HepG2 (cell line): ENCODE measurements around the gene EDNRB. TPM values are rescaled to one million over a fixed set of nuclear protein-coding genes. Genes with fewer than 3 reads are reported as not detected.

Experiments used
- ATAC-seq: fragments of 200-7000 bp; cut with Tn5 transposase; 3 replicates; pipeline ENCODE4 v1.9.1; 2020; ENCODE audit warnings: mild to moderate bottlenecking, moderate library complexity
- BruUV-seq: library from RNA; stranded (reverse); fragments of 400-500 nt; replicated peaks from 2 replicates; lab custom pipeline; 2021; lab: Mats Ljungman, UMichigan
- CTCF ChIA-PET: fragments of 300-600 bp; formaldehyde crosslinking; extraction: SDS; loops from one replicate; lab custom pipeline; 2021; ENCODE audit warnings: low total read pairs, inconsistent platforms, low intra/inter-chr PET ratio; lab: Yijun Ruan, JAX
- POLR2A ChIA-PET: fragments of 350-600 bp; sonication (Branson Sonifier 250); formaldehyde crosslinking; loops from one replicate; lab custom pipeline; 2020; ENCODE audit warnings: antibody characterized with exemption, inconsistent platforms; lab: Yijun Ruan, JAX
- DNase-seq: peaks from one replicate; pipeline ENCODE4 v3.0.0-alpha.2; 2015; ENCODE audit warnings: low spot score
- FAIRE-seq: peaks from 3 replicates; lab custom pipeline; 2011; peaks lifted over from hg19 to GRCh38; lab: Jason Lieb, UNC
- H2AFZ ChIP-seq: one replicate; pipeline ENCODE4 v1.6.1; 2011; ENCODE audit warnings: low read length, inconsistent platforms
- H3K27ac ChIP-seq: fragments of 300-600 bp; 3 replicates; pipeline ENCODE4 v1.8.0; 2011; ENCODE audit warnings: mixed run types, mild to moderate bottlenecking, mixed read lengths, low read length, inconsistent platforms; ENCODE audit not compliant: insufficient read depth; ENCODE audit errors: extremely low read length
- H3K27me3 ChIP-seq, 2 experiments: fragments of 200-600 bp in 1 of 2; 2 replicates in 1 of 2; 3 replicates in 1 of 2; pipeline versions ENCODE4 v1.6.0 to v1.8.0; 2011; ENCODE audit warnings: low read length in 2 of 2, mild to moderate bottlenecking in 2 of 2, moderate library complexity in 2 of 2, inconsistent platforms in 1 of 2; ENCODE audit not compliant: insufficient read depth in 2 of 2, control insufficient read depth in 1 of 2
- H3K36me3 ChIP-seq, 2 experiments: fragments of 200-600 bp in 1 of 2; replicated peaks in 1 of 2; 2 replicates in 1 of 2; 3 replicates in 1 of 2; pipeline versions ENCODE4 v1.5.1 to v1.8.0; 2011; ENCODE audit warnings: low read length in 2 of 2, inconsistent platforms in 1 of 2; ENCODE audit not compliant: insufficient read depth in 2 of 2, control insufficient read depth in 1 of 2
- H3K4me1 ChIP-seq: 2 replicates; pipeline ENCODE4 v1.5.1; 2012; ENCODE audit warnings: low read length, inconsistent platforms; ENCODE audit not compliant: insufficient read depth
- H3K4me2 ChIP-seq: 2 replicates; pipeline ENCODE4 v1.6.0; 2011; ENCODE audit warnings: low read depth, low read length, inconsistent platforms
- H3K4me3 ChIP-seq, 3 experiments: fragments of 200-600 bp in 1 of 3; sonication (generic), shearing (Covaris generic) in 1 of 3; replicated peaks in 1 of 3; 2 replicates each; pipeline ENCODE4 v1.5.1; 2011 to 2016; ENCODE audit warnings: low read length in 3 of 3, inconsistent platforms in 2 of 3, low read depth in 2 of 3, mild to moderate bottlenecking in 2 of 3, control low read depth in 1 of 3, mixed read lengths in 1 of 3; ENCODE audit not compliant: insufficient read depth in 1 of 3
- H3K79me2 ChIP-seq: one replicate; pipeline ENCODE4 v1.6.1; 2011; ENCODE audit warnings: low read length, inconsistent platforms; ENCODE audit not compliant: insufficient read depth
- H3K9ac ChIP-seq: 2 replicates; pipeline ENCODE4 v1.6.0; 2011; ENCODE audit warnings: mild to moderate bottlenecking, low read depth, low read length, inconsistent platforms; ENCODE audit not compliant: insufficient read depth
- H3K9me3 ChIP-seq: 2 replicates; pipeline ENCODE4 v1.5.1; 2012; ENCODE audit warnings: mild to moderate bottlenecking, low read length
- H4K20me1 ChIP-seq: 2 replicates; pipeline ENCODE4 v1.6.0; 2011; ENCODE audit warnings: inconsistent platforms, mild to moderate bottlenecking, low read length, moderate library complexity; ENCODE audit not compliant: insufficient read depth
- CBX1 ChIP-seq: IDR thresholded peaks from one replicate; pipeline ENCODE4 v1.6.1; 2016; ENCODE audit warnings: antibody characterized with exemption, low read depth
- CEBPG ChIP-seq: IDR thresholded peaks from 2 replicates; pipeline ENCODE4 v1.6.1; 2016
- ESRRA ChIP-seq: sonication (generic); formaldehyde crosslinking; IDR thresholded peaks from 2 replicates; pipeline ENCODE4 v1.5.1; 2020; ENCODE audit warnings: mild to moderate bottlenecking, low read depth, missing genetic modification reagents
- HIC2 ChIP-seq: sonication (generic); formaldehyde crosslinking; IDR thresholded peaks from 2 replicates; pipeline ENCODE4 v1.9.0; 2022; ENCODE audit warnings: low read depth, missing genetic modification reagents
- HMGA1 ChIP-seq: sonication (generic); formaldehyde crosslinking; conservative IDR thresholded peaks from 2 replicates; pipeline ENCODE4 v1.4.0; 2020; ENCODE audit warnings: missing genetic modification reagents
- KDM5B ChIP-seq: sonication (generic); formaldehyde crosslinking; IDR thresholded peaks from 2 replicates; pipeline ENCODE4 v1.4.0; 2020; ENCODE audit warnings: missing genetic modification reagents, mild to moderate bottlenecking, borderline replicate concordance
- KMT2B ChIP-seq: IDR thresholded peaks from 2 replicates; pipeline ENCODE4 v1.6.1; 2016; ENCODE audit warnings: missing genetic modification reagents, missing compliant biosample characterization
- NCOA5 ChIP-seq: sonication (generic); formaldehyde crosslinking; IDR thresholded peaks from 2 replicates; pipeline ENCODE4 v1.4.0; 2020; ENCODE audit warnings: missing genetic modification reagents
- NCOR1 ChIP-seq: fragments of 200-600 bp; sonication (generic); IDR thresholded peaks from 2 replicates; pipeline ENCODE4 v1.7.0; 2017; ENCODE audit warnings: antibody characterized with exemption, low read length, borderline replicate concordance
- SSRP1 ChIP-seq: IDR thresholded peaks from 2 replicates; pipeline ENCODE4 v1.6.1; 2016; ENCODE audit warnings: control low read depth
- TAF15 ChIP-seq: fragments of 200-400 bp; formaldehyde crosslinking; IDR thresholded peaks from one replicate; pipeline ENCODE4 v1.6.1; 2018; ENCODE audit warnings: mild to moderate bottlenecking, low read depth, low read length; ENCODE audit not compliant: poor library complexity, severe bottlenecking
- TARDBP ChIP-seq: sonication (generic); formaldehyde crosslinking; IDR thresholded peaks from 2 replicates; pipeline ENCODE4 v1.8.0; 2022; ENCODE audit warnings: mild to moderate bottlenecking, missing genetic modification reagents
- ZFX ChIP-seq: sonication (generic); formaldehyde crosslinking; IDR thresholded peaks from 2 replicates; pipeline ENCODE4 v1.4.0; 2020; ENCODE audit warnings: mild to moderate bottlenecking, low read depth, missing genetic modification reagents, moderate library complexity
- ZNF20 ChIP-seq: sonication (generic); formaldehyde crosslinking; IDR thresholded peaks from 2 replicates; pipeline ENCODE4 v1.4.0; 2020; ENCODE audit warnings: mild to moderate bottlenecking, moderate library complexity, missing genetic modification reagents
- ZNF496 ChIP-seq: sonication (generic); formaldehyde crosslinking; IDR thresholded peaks from 2 replicates; pipeline ENCODE4 v1.8.1; 2023; ENCODE audit warnings: mild to moderate bottlenecking, moderate library complexity, missing genetic modification reagents; ENCODE audit not compliant: insufficient replicate concordance
- ZNF543 ChIP-seq: sonication (generic); formaldehyde crosslinking; IDR thresholded peaks from 2 replicates; pipeline ENCODE4 v1.4.0; 2020; ENCODE audit warnings: mild to moderate bottlenecking, missing genetic modification reagents
- ZNF580 ChIP-seq: IDR thresholded peaks from 2 replicates; pipeline ENCODE4 v1.6.1; 2016; ENCODE audit warnings: low read depth, borderline replicate concordance
- ZNF790 ChIP-seq: sonication (generic); formaldehyde crosslinking; IDR thresholded peaks from 2 replicates; pipeline ENCODE4 v1.8.0; 2022; ENCODE audit warnings: missing genetic modification reagents, mild to moderate bottlenecking, borderline replicate concordance
- WGBS: methylation state at CpG from one replicate; pipeline ENCODE4 v1.1.6; 2017; ENCODE audit warnings: low lambda C conversion rate; 5-methylcytosine and 5-hydroxymethylcytosine counted together
- in situ Hi-C: cut with HindIII; loops from 2 replicates; pipeline ENCODE4 v1.10.0; 2017; ENCODE audit warnings: low pct_unique_long_range_greater_than_20kb; ENCODE audit not compliant: extremely low pct_ligation_motif_present
- intact Hi-C: fragments of 100-400 bp; cut with micrococcal nuclease; formaldehyde crosslinking; loops from one replicate; pipeline ENCODE4 v1.10.0; 2022; ENCODE audit not compliant: unreplicated experiment
- polyA plus RNA-seq, 8 experiments: library from polyadenylated mRNA; depleted of rRNA in 3 of 8; stranded (reverse) in 7 of 8; unstranded in 1 of 8; fragments of >200 nt; fragmentation: Illumina TruSeq in 4 of 8; extraction: Trizol in 4 of 8; gene quantifications; 2 replicates each; pipeline versions ENCODE4 v1.2.1 to v1.2.3, GENCODE V29; 2011 to 2016; ENCODE audit warnings: low read depth in 4 of 8, missing spikeins in 1 of 8, mixed read lengths in 1 of 8; ENCODE audit not compliant: insufficient read depth in 1 of 8
- total RNA-seq, 5 experiments: library from RNA; depleted of rRNA; stranded (reverse); fragments of >200 nt; fragmentation: Illumina TruSeq; extraction: Trizol; gene quantifications; 2 replicates each; pipeline ENCODE4 v1.2.3, GENCODE V29; 2016; ENCODE audit warnings: low read depth in 1 of 5

The EDNRB gene
- total and polyA plus RNA-seq, 2 of the 13 experiments (the other 11 are each of a cell fraction or from before 2014, with no cell fraction given), result not detected

GRCh38 chr13:77859450-77859849 is 59.2 kb downstream of the EDNRB start:
- FAIRE-seq (no peak), DNase-seq (no peak), ATAC-seq (no peak)
- CTCF ChIA-PET, result no interaction called here
- H3K27me3 ChIP-seq, result no peaks in the 10 kb centered on the region; a peak in 1 of 5 replicates
- H3K9ac ChIP-seq, result no peak overlapping the region
- no peaks in the 10 kb centered on the region for H3K4me1 ChIP-seq
- no peaks in the 10 kb centered on the region for H4K20me1 ChIP-seq
- H3K79me2 ChIP-seq, result no peaks in the 10 kb centered on the region
- POLR2A ChIA-PET, result no interaction called here
- in situ Hi-C loops, result no loop called here
- H2AFZ ChIP-seq, result no peak overlapping the region
- intact Hi-C loops, result no loop called here
- H3K9me3 ChIP-seq, result peaks cover 15% of the 10 kb centered on the region; the same call in 1 of the 2 replicates
- no peak overlapping the region for H3K4me3 ChIP-seq
- BruUV-seq, result no TSS peak
- 24% methylated on average over 8 of the region's 8 CpGs for WGBS
- H3K36me3 ChIP-seq, result no peaks in the 10 kb centered on the region
- H3K27ac ChIP-seq, result no peak overlapping the region
- no peak overlapping the region for H3K4me2 ChIP-seq
- TF ChIP-seq NCOR1 (no peak), CEBPG (CRISPR knock-in tag) (no peak), ZNF20 (no peak), KDM5B (CRISPR knock-in tag) (no peak), HIC2 (CRISPR knock-in tag) (no peak), ZFX (CRISPR knock-in tag) (no peak), TAF15 (no peak), SSRP1 (CRISPR knock-in tag) (no peak), ESRRA (CRISPR knock-in tag) (no peak), HMGA1 (CRISPR knock-in tag) (no peak), ZNF543 (CRISPR knock-in tag) (no peak), NCOA5 (CRISPR knock-in tag) (no peak), TARDBP (CRISPR knock-in tag) (no peak), ZNF496 (CRISPR knock-in tag) (no peak), KMT2B (no peak), ZNF790 (CRISPR knock-in tag) (no peak), CBX1 (no peak), ZNF580 (CRISPR knock-in tag) (no peak)
